Right ventricle myocardium inferior (tissue), 1 donor: ENCODE data around the gene AASDHPPT. TPM values are rescaled to one million over a fixed set of nuclear protein-coding genes. Genes with fewer than 3 reads are reported as not detected.
"Not testable (repeated sequence)": the region's sequence is repeated elsewhere in the genome, so short reads cannot be mapped to it uniquely, and the experiment has no call there.

Experiments used
- ATAC-seq: fragments of 200-7000 bp; cut with Tn5 transposase; one replicate; pipeline ENCODE4 v1.9.1; 2020; ENCODE audit warnings: mild to moderate bottlenecking, moderate library complexity
- DNase-seq: peaks from one replicate; pipeline ENCODE4 v3.0.0; 2021; ENCODE audit errors: missing footprints
- intact Hi-C: fragments of 100-400 bp; cut with DNase I; formaldehyde crosslinking; loops from one replicate; pipeline ENCODE4 v1.11.0; 2022
- long read RNA-seq: library from polyadenylated mRNA; unstranded; transcript quantifications from one replicate; pipeline ENCODE4 v2.0.0, GENCODE V29; 2021
- total RNA-seq: library from RNA; stranded (reverse); fragmentation: NEBNext Ultra II Directional; extraction: Animal tissue kit (Norgen Biotek cat#: 25700); gene quantifications from one replicate; pipeline ENCODE4 v1.2.1, GENCODE V29; 2021
- donor health status: DM: no; HTN: yes; CAD: no; lungs with severe emphysema.

The AASDHPPT gene, protein sequence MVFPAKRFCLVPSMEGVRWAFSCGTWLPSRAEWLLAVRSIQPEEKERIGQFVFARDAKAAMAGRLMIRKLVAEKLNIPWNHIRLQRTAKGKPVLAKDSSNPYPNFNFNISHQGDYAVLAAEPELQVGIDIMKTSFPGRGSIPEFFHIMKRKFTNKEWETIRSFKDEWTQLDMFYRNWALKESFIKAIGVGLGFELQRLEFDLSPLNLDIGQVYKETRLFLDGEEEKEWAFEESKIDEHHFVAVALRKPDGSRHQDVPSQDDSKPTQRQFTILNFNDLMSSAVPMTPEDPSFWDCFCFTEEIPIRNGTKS
- total RNA-seq: 35.0 TPM
- long read RNA-seq, transcript AASDHPPT-201 (6 exons, 2,955 nt): major isoform, 42 of 43 reads
- long read RNA-seq, partial matches to known transcripts: 0 of 43 reads
- long read RNA-seq, other reads (novel, unspliced or antisense): 1 of 43 reads

- no peak for DNase-seq
- peak; percentile 25 for ATAC-seq
- intact Hi-C loops: loop anchor here (1.0 kb wide), 1 partner anchor 56 kb away; the partner anchor contains the start of gene MSANTD4
Measured at GRCh38 chr11:106077609-106078455, at the start of gene AASDHPPT. Gene AASDHPPT, plus strand, starts transcription at chr11:106077662. Its CDS starts 49 bp downstream, at chr11:106077711.

DNA sequence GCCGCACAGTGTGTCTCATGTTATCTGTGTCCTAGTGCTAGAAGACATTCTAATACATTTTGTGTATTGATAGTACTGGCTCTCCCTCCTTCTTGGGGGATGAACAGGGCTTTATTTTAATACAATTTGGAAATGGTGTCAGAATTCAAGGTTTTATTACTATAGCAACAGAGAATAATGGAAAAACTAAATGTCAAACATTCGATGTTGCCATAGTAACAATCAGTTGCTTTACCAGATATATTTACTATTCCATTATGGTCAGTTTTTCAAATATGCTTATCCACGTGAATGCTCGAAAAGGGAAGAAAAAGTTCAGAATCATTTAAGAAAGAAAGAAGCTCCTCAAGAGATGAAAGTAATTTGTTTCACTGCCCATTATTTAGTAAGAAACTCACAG is 46.9 kb upstream of the AASDHPPT start:
- intact Hi-C loops: no loop called here
- DNase-seq (no peak), ATAC-seq (no peak)

DNA sequence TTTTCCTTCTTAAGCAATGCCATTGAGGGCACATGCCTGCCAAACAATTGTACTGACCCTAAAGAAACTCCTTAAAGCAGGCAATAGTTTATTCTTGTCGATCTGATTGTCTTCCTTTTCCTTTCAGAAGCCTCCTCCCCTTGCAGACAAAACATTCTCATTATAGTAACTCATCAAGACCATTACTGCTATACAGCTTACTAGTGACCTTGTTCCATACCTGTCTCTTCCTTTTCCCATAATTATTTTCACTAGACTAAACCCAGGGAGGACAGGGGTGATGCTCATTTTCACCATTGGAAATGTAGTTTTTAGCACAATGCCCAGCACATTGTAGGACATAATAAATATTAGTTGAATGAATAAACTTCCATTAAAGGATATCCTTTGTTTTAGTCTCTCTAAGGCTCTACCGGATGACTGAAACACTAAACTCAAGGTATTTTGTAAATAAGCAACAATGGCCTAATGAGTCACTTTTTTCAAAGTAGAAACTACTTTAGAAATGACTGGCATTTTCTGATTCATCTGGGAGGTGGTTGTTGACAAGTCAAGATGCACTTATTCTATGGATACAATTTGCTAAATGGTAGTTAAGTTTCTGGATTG is 46.2 kb upstream of the AASDHPPT start:
- ATAC-seq (no peak), DNase-seq (no peak)
- intact Hi-C loops: no loop called here

DNA sequence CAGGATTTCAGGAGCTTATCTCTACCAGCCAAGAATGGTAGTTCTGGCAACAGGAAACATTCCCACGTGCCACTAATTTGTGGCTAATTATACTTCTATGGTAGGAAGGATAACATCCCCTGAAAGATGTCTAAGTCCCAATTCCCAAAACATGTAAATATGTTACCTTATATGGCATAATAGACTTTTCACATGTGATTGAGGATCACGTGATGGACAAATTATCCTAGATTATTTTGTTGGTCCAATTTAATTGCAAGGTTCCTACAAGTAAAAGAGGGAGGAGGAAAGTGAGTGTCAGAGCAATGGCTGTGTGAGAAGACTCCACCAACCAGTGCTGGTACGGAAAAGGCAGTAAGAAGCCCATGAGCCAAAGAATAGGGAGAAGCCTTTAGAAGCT is 45.5 kb upstream of the AASDHPPT start:
- DNase-seq: no peak
- intact Hi-C loops: no loop called here
- ATAC-seq: no peak

DNA sequence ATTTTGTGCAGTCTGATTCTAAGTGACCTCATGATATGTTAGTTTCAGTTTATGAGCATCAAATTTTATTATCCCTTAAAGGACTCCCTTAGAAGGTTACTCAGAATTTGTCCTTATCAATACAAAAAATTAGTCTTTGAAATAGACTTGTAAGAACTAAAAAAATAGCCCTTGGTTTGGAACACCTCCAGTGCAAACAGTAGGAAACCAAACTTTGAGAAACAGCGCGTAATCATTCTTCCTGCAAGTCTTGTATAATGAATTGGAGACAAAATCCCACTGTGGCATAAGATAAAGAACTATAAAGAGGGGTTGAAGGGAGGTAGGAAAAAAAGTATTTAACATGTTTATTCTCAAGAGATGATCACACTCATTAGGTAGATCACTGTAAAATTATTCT is 44.6 kb upstream of the AASDHPPT start:
- ATAC-seq (no peak), DNase-seq (no peak)
- intact Hi-C loops: no loop called here

- ATAC-seq: no peak
- intact Hi-C loops: no loop called here
Measured at GRCh38 chr11:106043540-106043939, 33.9 kb upstream of the AASDHPPT start.

GRCh38 chr11:106047631-106048030 is 29.8 kb upstream of the AASDHPPT start:
- ATAC-seq (no peak), DNase-seq (no peak)
- intact Hi-C loops: no loop called here

More at GRCh38 chr11:106043540-106043939, 33.9 kb upstream of the AASDHPPT start:
- no peak for DNase-seq

DNA sequence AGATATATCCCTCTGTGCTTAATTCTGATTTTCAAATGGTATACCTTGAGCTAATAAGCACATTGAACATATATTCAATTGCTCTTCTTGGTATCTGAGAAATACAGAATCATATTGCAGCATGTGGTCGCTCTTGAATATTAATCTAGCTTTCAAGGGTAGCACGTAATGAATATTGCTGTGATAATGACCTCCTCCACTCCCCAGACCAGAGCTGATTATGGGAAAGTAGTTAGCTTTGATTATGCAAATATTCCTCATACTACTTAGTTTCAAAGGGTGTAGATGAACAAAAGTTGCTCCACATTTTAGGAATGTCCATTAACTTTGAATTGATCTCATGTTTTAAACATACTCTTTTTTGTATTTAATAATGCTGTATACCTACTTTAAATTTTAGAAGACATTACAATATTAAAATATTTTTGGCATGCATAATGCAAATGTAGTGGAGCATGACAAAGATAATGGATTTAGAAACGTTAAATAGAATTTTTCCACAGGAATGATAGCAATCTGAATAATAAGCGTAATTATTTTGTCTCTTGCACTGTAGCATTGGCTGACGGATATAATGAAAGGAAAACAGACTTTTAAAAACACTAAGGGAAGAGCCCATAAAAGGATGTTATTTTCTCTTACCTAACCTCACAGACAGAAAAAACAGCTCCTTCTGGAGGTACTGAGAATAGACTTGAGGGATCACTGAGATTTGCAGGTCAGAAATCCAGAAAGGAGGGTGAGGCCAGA is 27.6 kb upstream of the AASDHPPT start:
- DNase-seq (no peak), ATAC-seq (no peak)
- intact Hi-C loops: no loop called here

GRCh38 chr11:106051103-106051502 is 26.4 kb upstream of the AASDHPPT start:
- ATAC-seq: no peak
- intact Hi-C loops: no loop called here
- DNase-seq: no peak

- DNase-seq, ATAC-seq, intact Hi-C loops: not testable (repeated sequence)
Measured at GRCh38 chr11:106058377-106058776, 19.1 kb upstream of the AASDHPPT start.

DNA sequence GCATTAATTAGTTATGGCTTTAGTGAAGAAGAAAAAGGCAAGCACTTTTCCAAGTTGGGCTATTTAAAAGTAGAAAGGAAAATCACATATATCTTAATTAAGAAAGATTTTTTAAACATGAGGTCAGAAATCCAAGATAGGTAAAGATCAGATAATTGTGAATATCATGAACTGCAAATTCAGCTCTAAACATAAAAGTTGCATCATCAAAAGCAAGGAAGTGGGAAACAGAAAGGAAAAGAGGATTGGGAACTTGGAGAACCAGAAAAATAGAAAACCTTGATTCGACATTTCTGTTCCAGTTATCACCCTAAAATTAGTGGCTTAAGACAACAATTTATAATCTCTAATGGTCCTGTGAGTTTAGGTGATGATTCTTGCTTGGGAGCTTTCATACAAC is 17.8 kb upstream of the AASDHPPT start:
- intact Hi-C loops: no loop called here
- no peak for DNase-seq
- no peak for ATAC-seq

DNA sequence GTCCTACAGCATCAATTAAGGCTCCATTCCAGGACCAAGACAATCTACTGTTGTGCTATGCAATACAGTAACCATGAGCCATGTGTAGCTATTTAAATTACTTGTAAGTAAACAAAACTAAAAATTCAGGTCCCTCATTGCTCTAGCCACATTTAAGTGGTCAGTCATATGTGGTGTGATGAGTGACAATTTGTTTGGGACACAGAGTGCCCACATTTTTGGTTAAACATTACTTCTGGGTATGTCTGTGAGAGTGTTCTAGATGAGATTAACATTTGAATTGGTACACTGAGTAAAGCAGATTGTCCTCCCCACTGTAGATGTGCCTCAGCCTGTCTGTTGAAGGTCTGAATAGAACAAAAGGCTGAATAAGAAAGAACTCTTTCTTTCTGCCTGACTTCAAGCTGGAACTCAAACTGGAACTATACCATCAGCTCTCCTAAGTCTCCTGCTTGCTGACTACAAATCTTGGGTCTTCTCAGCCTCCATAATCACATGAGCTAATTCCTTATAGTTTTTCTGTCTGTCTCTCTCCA is 16.1 kb upstream of the AASDHPPT start:
- DNase-seq: no peak
- intact Hi-C loops: no loop called here
- ATAC-seq: no peak

DNA sequence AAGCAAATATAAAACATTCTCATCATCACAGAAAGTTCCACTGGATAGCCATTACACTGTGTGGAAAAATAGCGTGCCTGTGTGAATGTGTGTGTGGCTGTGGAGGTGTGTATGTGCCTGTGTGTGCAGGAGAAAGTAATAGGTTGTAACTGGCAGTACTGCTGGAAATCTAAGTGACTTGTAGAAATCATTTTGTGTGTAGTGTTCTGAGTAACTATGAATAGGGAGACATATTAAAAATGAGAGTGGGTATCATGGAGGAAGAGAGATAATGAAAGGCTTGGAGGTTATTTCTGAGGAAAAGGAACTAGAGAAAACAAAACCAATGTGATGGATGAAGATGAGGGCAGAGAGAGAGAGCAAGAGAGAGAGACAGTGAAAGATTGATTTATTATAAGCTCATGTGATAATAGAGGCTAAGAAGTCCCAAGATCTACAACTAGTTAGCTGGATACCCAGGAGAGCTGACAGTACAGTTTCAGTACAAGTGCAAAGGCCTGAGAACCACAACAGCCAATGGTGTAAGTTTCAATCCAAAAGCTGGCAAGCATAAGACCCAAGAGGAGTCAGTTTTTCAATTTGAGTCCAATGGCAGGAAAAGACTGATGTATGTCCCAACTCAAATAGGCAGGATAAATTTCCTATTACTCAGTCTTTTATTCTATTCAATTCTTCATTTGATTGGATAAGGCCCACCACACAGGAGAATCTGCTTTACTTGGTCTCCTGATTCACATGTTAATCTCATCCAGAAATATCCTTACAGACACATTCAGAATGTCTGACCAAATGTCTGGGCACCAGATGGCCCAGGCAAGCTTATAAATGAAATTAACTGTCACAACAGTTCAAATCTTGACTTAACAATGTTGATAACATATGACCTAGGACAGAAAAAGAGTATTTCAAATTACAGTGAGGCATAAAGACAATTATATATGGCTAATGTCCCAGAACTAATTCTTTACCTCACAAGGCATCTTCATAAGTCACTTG is 15.2 kb upstream of the AASDHPPT start:
- intact Hi-C loops: no loop called here
- DNase-seq: no peak
- ATAC-seq: no peak

DNA sequence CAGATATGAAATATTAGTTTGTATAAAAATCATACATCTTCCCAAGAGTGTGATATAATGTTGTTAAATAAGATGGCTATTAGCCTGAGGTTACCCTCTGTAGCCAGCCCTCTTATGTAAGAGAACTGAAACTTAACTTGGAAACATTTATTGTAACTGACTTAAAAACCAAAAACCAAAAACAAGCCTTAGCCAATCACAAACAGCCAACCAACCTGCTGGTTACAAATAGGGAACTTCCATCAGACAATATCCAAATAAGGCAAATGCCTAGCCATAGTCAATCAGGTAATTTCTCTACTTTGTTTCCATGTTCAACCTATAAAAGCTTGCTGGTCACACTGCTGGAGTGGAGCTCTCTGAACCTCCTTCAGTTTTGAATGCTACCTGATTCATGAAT is 14.5 kb upstream of the AASDHPPT start:
- ATAC-seq (no peak), DNase-seq (no peak)
- intact Hi-C loops: no loop called here

DNA sequence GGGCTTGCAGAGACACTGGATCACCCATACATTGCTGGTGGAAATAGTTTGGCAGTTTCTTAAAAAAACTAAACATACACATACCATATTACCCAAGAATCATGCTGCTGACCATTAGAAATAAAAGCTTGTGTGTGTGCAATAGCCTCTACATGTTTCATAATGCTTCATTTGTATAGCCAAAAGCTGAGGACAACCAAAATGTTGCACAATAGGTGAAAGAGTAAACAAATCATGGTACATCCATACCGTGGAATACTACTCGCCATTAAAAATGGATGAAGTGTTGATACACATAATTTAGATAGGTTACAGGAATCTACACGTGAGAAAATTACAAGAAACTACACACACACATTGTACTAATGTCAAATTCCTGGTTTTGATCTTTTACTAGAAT is 6.9 kb upstream of the AASDHPPT start:
- DNase-seq (no peak), ATAC-seq (no peak)
- intact Hi-C loops: no loop called here

- no peak for DNase-seq
- no peak for ATAC-seq
- intact Hi-C loops: no loop called here
Measured at GRCh38 chr11:106072804-106073203, 4.7 kb upstream of the AASDHPPT start.

- ATAC-seq (no peak), DNase-seq (peak; percentile 45)
- intact Hi-C loops: no loop called here
Measured at GRCh38 chr11:106076171-106076918, 1.1 kb upstream of the AASDHPPT start.
